Measurements from ENCODE around the gene RCBTB1.
A peak's percentile ranks its signal among the peaks of the same experiment; 100 is the strongest.

RCBTB1 gene

GRCh38 chr13:49532593-49532992 is 52.8 kb downstream of the RCBTB1 start:
- no peak for DNase-seq (ENCODE audit: low read depth)
- no peak overlapping the region for H3K4me3 ChIP-seq (ENCODE audit: low read depth, low read length)
- no peak for TF ChIP-seq CTCF (IDR thresholded peaks at IDR 0.05; ENCODE audit: low read depth, low read length, missing control alignments)

GRCh38 chr13:49530457-49530856 is 54.9 kb downstream of the RCBTB1 start:
- no peak for TF ChIP-seq CTCF (IDR thresholded peaks at IDR 0.05; ENCODE audit: low read depth, low read length, missing control alignments)
- DNase-seq (ENCODE audit: low read depth) = peak; percentile 12
- no peak overlapping the region for H3K4me3 ChIP-seq (ENCODE audit: low read depth, low read length)

GRCh38 chr13:49528161-49528560 is 57.2 kb downstream of the RCBTB1 start:
- TF ChIP-seq CTCF (IDR thresholded peaks at IDR 0.05; ENCODE audit: low read depth, low read length, missing control alignments) = no peak
- no peak for DNase-seq (ENCODE audit: low read depth)
- no peak overlapping the region for H3K4me3 ChIP-seq (ENCODE audit: low read depth, low read length)

DNA sequence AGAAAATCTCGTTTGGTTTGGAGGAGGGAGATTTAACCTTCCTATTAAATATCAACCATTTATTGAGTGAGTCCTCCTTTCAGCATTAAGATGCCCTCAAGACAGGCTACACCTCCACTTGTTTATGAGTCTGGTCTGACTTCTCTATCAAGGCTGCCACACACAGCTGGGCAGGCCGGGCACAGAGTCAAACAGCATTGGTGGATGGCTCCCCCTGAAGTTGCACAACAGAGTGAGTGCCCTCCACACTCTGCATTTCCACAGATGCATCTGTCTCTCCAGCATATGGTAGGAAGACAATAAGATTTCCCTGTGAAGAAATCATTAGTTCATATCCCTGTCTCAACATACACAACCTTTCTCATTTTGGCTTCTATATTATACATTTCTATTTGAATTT is 58.2 kb downstream of the RCBTB1 start:
- no peak for TF ChIP-seq CTCF (IDR thresholded peaks at IDR 0.05; ENCODE audit: low read depth, low read length, missing control alignments)
- no peak overlapping the region for H3K4me3 ChIP-seq (ENCODE audit: low read depth, low read length)
- DNase-seq (ENCODE audit: low read depth) = no peak

DNA sequence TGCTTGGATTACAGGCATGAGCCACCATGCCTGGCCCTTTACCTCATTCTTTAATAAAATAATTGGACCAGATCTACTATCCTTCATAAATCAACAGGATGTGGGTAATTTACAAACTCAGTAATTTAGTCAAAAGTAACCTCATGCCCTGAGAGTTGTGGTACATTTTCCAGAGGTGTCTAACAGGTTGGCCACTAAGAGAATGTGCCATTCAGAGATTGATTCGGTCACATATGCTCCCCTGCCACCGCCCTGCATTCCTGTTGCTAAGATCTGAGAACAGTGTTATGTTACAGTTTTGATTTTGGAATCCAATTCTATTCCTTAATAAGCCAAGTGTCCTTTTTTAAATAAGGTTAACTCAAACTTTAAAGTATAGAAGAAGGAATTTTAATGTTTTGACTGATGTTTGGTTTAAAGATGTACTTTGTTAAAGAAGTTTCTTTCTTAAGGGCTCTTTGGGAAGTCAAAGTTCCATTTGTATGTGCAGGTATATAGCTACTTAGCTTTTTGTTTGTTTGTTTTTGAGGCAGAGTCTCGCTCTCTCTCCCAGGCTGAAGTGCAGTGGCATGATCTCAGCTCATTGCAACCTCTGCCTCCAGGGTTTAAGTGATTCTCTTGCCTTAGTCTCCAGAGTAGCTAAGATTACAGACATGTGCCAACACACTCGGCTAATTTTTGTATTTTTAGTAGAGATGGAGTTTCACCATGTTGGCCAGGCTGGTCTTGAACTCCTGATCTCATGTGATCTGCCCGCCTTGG is 60.4 kb downstream of the RCBTB1 start:
- DNase-seq (ENCODE audit: low read depth) = no peak
- no peak for TF ChIP-seq CTCF (IDR thresholded peaks at IDR 0.05; ENCODE audit: low read depth, low read length, missing control alignments)
- H3K4me3 ChIP-seq (ENCODE audit: low read depth, low read length) = no peak overlapping the region

GRCh38 chr13:49521224-49521623 is 64.1 kb downstream of the RCBTB1 start:
- H3K4me3 ChIP-seq (ENCODE audit: low read depth, low read length) = no peak overlapping the region
- TF ChIP-seq CTCF (IDR thresholded peaks at IDR 0.05; ENCODE audit: low read depth, low read length, missing control alignments) = no peak
- no peak for DNase-seq (ENCODE audit: low read depth)

DNA sequence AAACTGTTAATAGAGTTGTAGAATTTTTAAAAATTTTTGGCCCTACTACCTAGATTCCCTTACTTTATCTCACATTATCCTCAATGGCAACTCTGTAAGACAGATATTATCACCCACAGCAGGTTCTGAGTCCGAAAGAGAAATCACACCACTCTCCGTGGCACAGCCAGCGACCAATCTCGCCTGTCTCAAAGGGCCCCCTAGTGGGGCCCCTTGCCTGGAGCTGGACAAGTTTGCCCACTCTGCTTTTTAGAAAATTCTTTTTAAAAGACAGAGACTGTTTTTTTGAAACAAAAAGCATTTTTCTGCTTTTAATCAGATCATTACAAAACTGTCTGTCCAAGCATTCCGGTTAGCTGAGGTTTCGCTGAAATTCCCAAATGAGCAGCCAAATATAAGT is 67.9 kb downstream of the RCBTB1 start:
- no peak for DNase-seq (ENCODE audit: low read depth)
- no peak overlapping the region for H3K4me3 ChIP-seq (ENCODE audit: low read depth, low read length)
- peak; percentile 26 for TF ChIP-seq CTCF (IDR thresholded peaks at IDR 0.05; ENCODE audit: low read depth, low read length, missing control alignments)

Data from GM12864 (cell line).